H1 (cell line): Measurements from ENCODE around the gene HMCN1. TPM values are rescaled to one million over a fixed set of nuclear protein-coding genes. Genes with fewer than 3 reads are reported as not detected.

Experiments
- CTCF ChIA-PET: fragments of 300-600 bp; sonication (Branson Sonifier 250); formaldehyde crosslinking; loops from one replicate; lab custom pipeline; 2021; ENCODE audit not compliant: partially characterized antibody; lab: Charles Lee
- POLR2A ChIA-PET: fragments of 300-600 bp; sonication (Branson Sonifier 250); formaldehyde crosslinking; loops from one replicate; lab custom pipeline; 2021; ENCODE audit warnings: inconsistent platforms; ENCODE audit not compliant: partially characterized antibody; lab: Charles Lee
- DNase-seq, 2 experiments: peaks; one replicate each; pipeline versions ENCODE4 v3.0.0 to v3.0.0-alpha.2; 2010 to 2022; ENCODE audit warnings: low spot score in 2 of 2, low read depth in 1 of 2, mixed read lengths in 1 of 2
- FAIRE-seq: peaks from 2 replicates; lab custom pipeline; 2011; peaks lifted over from hg19 to GRCh38; lab: Jason Lieb, UNC
- H2AFZ ChIP-seq: 2 replicates; pipeline ENCODE4 v1.8.1; 2012; ENCODE audit warnings: low read length, inconsistent platforms
- H2AK5ac ChIP-seq: 2 replicates; pipeline ENCODE4 v1.6.1; 2013; ENCODE audit warnings: low read depth, low read length
- H2BK120ac ChIP-seq: replicated peaks from 2 replicates; pipeline ENCODE3; 2013; ENCODE audit warnings: low read depth, low read length, inconsistent platforms
- H2BK12ac ChIP-seq: 2 replicates; pipeline ENCODE4 v1.6.1; 2013; ENCODE audit warnings: low read depth, low read length
- H2BK15ac ChIP-seq: 2 replicates; pipeline ENCODE4 v1.6.1; 2013; ENCODE audit warnings: low read length
- H2BK20ac ChIP-seq: 2 replicates; pipeline ENCODE4 v1.6.1; 2013; ENCODE audit warnings: low read length
- H2BK5ac ChIP-seq: 2 replicates; pipeline ENCODE4 v1.6.1; 2013; ENCODE audit warnings: low read depth, low read length
- H3K14ac ChIP-seq: 2 replicates; pipeline ENCODE4 v1.6.1; 2013; ENCODE audit warnings: inconsistent platforms; ENCODE audit not compliant: insufficient read length
- H3K18ac ChIP-seq: 2 replicates; pipeline ENCODE4 v1.6.1; 2013; ENCODE audit warnings: low read length; ENCODE audit errors: extremely low read depth
- H3K23ac ChIP-seq: 2 replicates; pipeline ENCODE4 v1.6.1; 2013; ENCODE audit warnings: inconsistent platforms; ENCODE audit not compliant: insufficient read length
- H3K23me2 ChIP-seq: 2 replicates; pipeline ENCODE4 v1.6.1; 2013; ENCODE audit warnings: low read depth, low read length
- H3K27ac ChIP-seq: 2 replicates; pipeline ENCODE4 v1.6.1; 2011; ENCODE audit warnings: low read depth, low read length, inconsistent platforms
- H3K27me3 ChIP-seq, 4 experiments: replicated peaks in 1 of 4; 1 replicate in 1 of 4; 2 replicates in 3 of 4; pipeline versions ENCODE4 v1.6.1 to v1.8.1; 2011 to 2013; ENCODE audit warnings: low read length in 3 of 4, mild to moderate bottlenecking in 3 of 4, inconsistent platforms in 2 of 4, mixed read lengths in 2 of 4, moderate library complexity in 1 of 4; ENCODE audit not compliant: control insufficient read depth in 3 of 4, insufficient read depth in 3 of 4; ENCODE audit errors: extremely low read depth in 1 of 4
- H3K36me3 ChIP-seq, 4 experiments: 2 replicates each; pipeline versions ENCODE4 v1.6.1 to v1.8.1; 2011 to 2013; ENCODE audit warnings: mild to moderate bottlenecking in 4 of 4, low read length in 3 of 4, moderate library complexity in 2 of 4, control low read depth in 1 of 4, inconsistent platforms in 1 of 4; ENCODE audit not compliant: insufficient read depth in 4 of 4, control insufficient read depth in 2 of 4
- H3K4ac ChIP-seq: replicated peaks from 2 replicates; pipeline ENCODE3; 2013; ENCODE audit warnings: low read length, low read depth, mixed read lengths, inconsistent platforms; ENCODE audit not compliant: insufficient read length
- H3K4me1 ChIP-seq, 4 experiments: replicated peaks in 1 of 4; 1 replicate in 1 of 4; 2 replicates in 3 of 4; pipeline versions ENCODE4 v1.6.1 to v1.8.1; 2011 to 2013; ENCODE audit warnings: low read length in 3 of 4, inconsistent platforms in 2 of 4, mixed read lengths in 1 of 4; ENCODE audit not compliant: insufficient read depth in 4 of 4, control insufficient read depth in 3 of 4
- H3K4me2 ChIP-seq, 2 experiments: 2 replicates each; pipeline versions ENCODE4 v1.6.1 to v1.8.1; 2011 to 2013; ENCODE audit warnings: low read depth in 2 of 2, low read length in 2 of 2, control low read depth in 1 of 2, inconsistent platforms in 1 of 2, mild to moderate bottlenecking in 1 of 2; ENCODE audit not compliant: insufficient read depth in 1 of 2
- H3K4me3 ChIP-seq, 4 experiments: fragments of 200-600, 300-600 bp in 1 of 4; sonication (generic), shearing (Covaris generic), sonication (Bioruptor Twin) in 1 of 4; 2 replicates each; pipeline versions ENCODE4 v1.5.1 to v1.8.1; 2011 to 2016; ENCODE audit warnings: low read length in 4 of 4, low read depth in 3 of 4, control low read depth in 2 of 4, inconsistent platforms in 2 of 4, mild to moderate bottlenecking in 2 of 4, mixed read lengths in 1 of 4, moderate library complexity in 1 of 4; ENCODE audit not compliant: insufficient read depth in 2 of 4; ENCODE audit errors: extremely low read depth in 1 of 4
- H3K56ac ChIP-seq: replicated peaks from 2 replicates; pipeline ENCODE3; 2013; ENCODE audit warnings: low read depth, mild to moderate bottlenecking, mixed read lengths, low read length, inconsistent platforms; ENCODE audit not compliant: insufficient read length
- H3K79me1 ChIP-seq: 2 replicates; pipeline ENCODE4 v1.6.1; 2013; ENCODE audit warnings: low read depth, low read length, control low read depth
- H3K79me2 ChIP-seq, 2 experiments: 2 replicates each; pipeline versions ENCODE4 v1.6.1 to v1.8.1; 2012 to 2013; ENCODE audit warnings: low read length in 2 of 2, mild to moderate bottlenecking in 2 of 2, inconsistent platforms in 1 of 2; ENCODE audit not compliant: insufficient read depth in 2 of 2, control insufficient read depth in 1 of 2
- H3K9ac ChIP-seq, 4 experiments: replicated peaks in 1 of 4; 1 replicate in 1 of 4; 2 replicates in 3 of 4; pipeline versions ENCODE4 v1.6.1 to v1.8.1; 2011 to 2013; ENCODE audit warnings: low read depth in 3 of 4, low read length in 3 of 4, control low read depth in 2 of 4, mild to moderate bottlenecking in 2 of 4, moderate library complexity in 2 of 4, inconsistent platforms in 1 of 4; ENCODE audit errors: extremely low read depth in 1 of 4
- H3K9me3 ChIP-seq, 2 experiments: 2 replicates each; pipeline versions ENCODE4 v1.6.1 to v1.8.1; 2012 to 2013; ENCODE audit warnings: mild to moderate bottlenecking in 2 of 2, moderate library complexity in 2 of 2, control low read depth in 1 of 2, inconsistent platforms in 1 of 2, low read depth in 1 of 2, low read length in 1 of 2, mixed read lengths in 1 of 2; ENCODE audit not compliant: insufficient read depth in 2 of 2
- H4K20me1 ChIP-seq, 2 experiments: replicated peaks in 1 of 2; 2 replicates each; pipeline versions ENCODE3 to v1.8.1; 2011 to 2013; ENCODE audit warnings: inconsistent platforms in 2 of 2, low read length in 2 of 2, mild to moderate bottlenecking in 1 of 2; ENCODE audit not compliant: insufficient read depth in 2 of 2, control insufficient read depth in 1 of 2
- H4K5ac ChIP-seq: 2 replicates; pipeline ENCODE4 v1.6.1; 2013; ENCODE audit warnings: low read length, low read depth, mixed read lengths, inconsistent platforms; ENCODE audit not compliant: insufficient read length
- H4K8ac ChIP-seq: 2 replicates; pipeline ENCODE4 v1.8.0; 2013; ENCODE audit warnings: mild to moderate bottlenecking, moderate library complexity, low read length, inconsistent platforms; ENCODE audit not compliant: insufficient read depth; ENCODE audit errors: extremely low read depth
- H4K91ac ChIP-seq: replicated peaks from 2 replicates; pipeline ENCODE3; 2013; ENCODE audit warnings: low read length, mixed read lengths, inconsistent platforms; ENCODE audit not compliant: insufficient read length
- ASH2L ChIP-seq: fragments of 200-600, 300-600 bp; sonication (generic); IDR thresholded peaks from one replicate; pipeline ENCODE4 v1.7.1; 2017; ENCODE audit warnings: low read length
- POLR2A ChIP-seq, 2 experiments: IDR thresholded peaks; 1 replicate in 1 of 2; 2 replicates in 1 of 2; pipeline ENCODE4 v1.6.1; 2011; ENCODE audit warnings: low read depth in 2 of 2, low read length in 2 of 2, mild to moderate bottlenecking in 2 of 2; ENCODE audit errors: control extremely low read depth in 1 of 2
- POLR2AphosphoS5 ChIP-seq: IDR thresholded peaks from 2 replicates; pipeline ENCODE4 v1.6.1; 2011; ENCODE audit warnings: low read depth, low read length
- RAD21 ChIP-seq, 2 experiments: IDR thresholded peaks in 1 of 2; conservative IDR thresholded peaks in 1 of 2; 2 replicates each; pipeline ENCODE4 v1.6.1; 2011; ENCODE audit warnings: low read depth in 2 of 2, low read length in 2 of 2, improper control_type of control experiment in 1 of 2, inconsistent platforms in 1 of 2, mild to moderate bottlenecking in 1 of 2, moderate library complexity in 1 of 2
- SIN3A ChIP-seq, 2 experiments: IDR thresholded peaks in 1 of 2; conservative IDR thresholded peaks in 1 of 2; 2 replicates each; pipeline ENCODE4 v1.6.1; 2011 to 2012; ENCODE audit warnings: low read length in 2 of 2, improper control_type of control experiment in 1 of 2, low read depth in 1 of 2, mild to moderate bottlenecking in 1 of 2
- TBP ChIP-seq: IDR thresholded peaks from 2 replicates; pipeline ENCODE4 v1.6.1; 2011; ENCODE audit warnings: low read depth, low read length, improper control_type of control experiment
- TEAD4 ChIP-seq: IDR thresholded peaks from 2 replicates; pipeline ENCODE4 v1.6.1; 2012; ENCODE audit warnings: low read depth, low read length, inconsistent platforms, mixed read lengths
- WGBS, 2 experiments: shearing (Covaris generic) in 1 of 2; methylation state at CpG; one replicate each; pipeline versions ENCODE4 v1.1.6 to v1.1.7; 2013 to 2015; ENCODE audit warnings: low lambda C conversion rate in 2 of 2, mixed read lengths in 2 of 2, inconsistent platforms in 1 of 2, low coverage in 1 of 2, missing lambda C conversion rate in 1 of 2; ENCODE audit not compliant: insufficient replicate concordance in 2 of 2, insufficient coverage in 1 of 2, insufficient read length in 1 of 2; ENCODE audit errors: extremely low coverage in 1 of 2, missing lambda C conversion rate in 1 of 2; 5-methylcytosine and 5-hydroxymethylcytosine counted together
- long read RNA-seq, 2 experiments: library from RNA in 1 of 2; library from capped mRNA in 1 of 2; stranded (forward); transcript quantifications; one replicate each; pipeline ENCODE4 v2.0.0, GENCODE V29; 2021; ENCODE audit warnings: inconsistent platforms in 1 of 2
- polyA minus RNA-seq, 3 experiments: library from RNA; depleted of rRNA, polyadenylated mRNA; stranded (reverse); fragments of >200 nt; gene quantifications; 1 replicate in 2 of 3; 2 replicates in 1 of 3; pipeline ENCODE4 v1.2.3, GENCODE V29; 2011
- polyA plus RNA-seq, 7 experiments: library from polyadenylated mRNA; depleted of rRNA in 3 of 7; stranded (reverse) in 5 of 7; unstranded in 2 of 7; fragments of >200 nt in 5 of 7; fragments of 200-250 nt in 2 of 7; gene quantifications; 1 replicate in 5 of 7; 2 replicates in 1 of 7; 4 replicates in 1 of 7; pipeline versions ENCODE4 v1.2.1 to v1.2.3, GENCODE V29; 2011 to 2013; ENCODE audit warnings: missing spikeins in 2 of 7, mixed read lengths in 2 of 7
- total RNA-seq: library from RNA; stranded (reverse); fragmentation: NEBNext Ultra II Directional; extraction: Animal tissue kit (Norgen Biotek cat#: 25700); gene quantifications from 2 replicates; pipeline ENCODE4 v1.2.1, GENCODE V29; 2021

Gene HMCN1
- 14.4 and 14.6 TPM in 2 replicates for total RNA-seq
- 9.0 and 13.8 TPM in 2 replicates for polyA plus RNA-seq (2011; rRNA removed)
- 15.4 TPM for polyA plus RNA-seq (2011; cell fraction: cytosol; rRNA removed)
- 28.7 TPM for polyA plus RNA-seq (2011; cell fraction: nucleus; rRNA removed)
- 10.9 to 12.7 TPM (median 11.7 TPM) in 4 replicates for polyA plus RNA-seq (2012, experiment 1 of 2)
- polyA plus RNA-seq (2012, experiment 2 of 2) = 0.21 TPM
- 13.7 TPM for polyA plus RNA-seq (2013, experiment 1 of 2)
- polyA plus RNA-seq (2013, experiment 2 of 2) = 9.6 TPM
- polyA minus RNA-seq (2011; rRNA and poly(A)+ RNA removed) = 37.9 and 68.7 TPM in 2 replicates
- polyA minus RNA-seq (2011; cell fraction: cytosol; rRNA and poly(A)+ RNA removed) = 11.5 TPM
- polyA minus RNA-seq (2011; cell fraction: nucleus; rRNA and poly(A)+ RNA removed) = 36.6 TPM
- long read RNA-seq, experiment 1, partial matches to known transcripts = 2 of 4 reads
- long read RNA-seq, experiment 1, other reads (novel, unspliced or antisense) = 2 of 4 reads
- long read RNA-seq, experiment 2 = 0 reads

- H3K36me3 ChIP-seq = no peaks in the 10 kb centered on the region; a peak in 1 of 8 replicates
- 0 out of 2 replicates have a peak, but pooled peaks have one; percentile 50 for TF ChIP-seq POLR2AphosphoS5
- TF ChIP-seq SIN3A (conservative IDR thresholded peaks at IDR 0.05 in 1 of 2, IDR thresholded peaks at IDR 0.05 in 1 of 2; ENCODE audit: low read depth in 1 of 2, low read length in 2 of 2) = peak in 1 of 2 experiments; percentile 41; a peak in 1 of 4 replicates
- TF ChIP-seq TBP = peak; percentile 76; the same call in 1 of the 2 replicates
- TF ChIP-seq RAD21 (IDR thresholded peaks at IDR 0.05 in 1 of 2, conservative IDR thresholded peaks at IDR 0.05 in 1 of 2; ENCODE audit: low read depth in 2 of 2, low read length in 2 of 2) = peak; percentile 18 to 30; a peak in 2 of 4 replicates
- TF ChIP-seq POLR2A (IDR thresholded peaks at IDR 0.05; ENCODE audit: control extremely low read depth in 1 of 2, low read depth in 2 of 2, low read length in 2 of 2) = peak; percentile 48 to 73
- peak; percentile 29; the same call in 1 of the 2 replicates for TF ChIP-seq TEAD4
- peak; percentile 99 for TF ChIP-seq ASH2L
These were observed at the start of gene HMCN1 for GRCh38 chr1:185733818-185734735. TSS of gene HMCN1 (plus strand) at chr1:185734391. CDS start at chr1:185734780, 389 bp downstream.

More at GRCh38 chr1:185733818-185734735, at the start of gene HMCN1:
- POLR2A ChIA-PET = interaction anchor here (0.6 to 1.4 kb wide), 4 partner anchors 14 to 471 kb away, joined by 3 to 4 read pairs (median 3); no protein-coding TSS in a partner anchor
- Histone ChIP-seq H2BK5ac (peak within 1 kb of the TSS; percentile 73; the same call in 1 of the 2 replicates), H3K27ac (no peak within 1 kb of the TSS), H4K5ac (peak within 1 kb of the TSS; percentile 77), H3K4me1 (peaks cover 2 to 6% (median 4%) of the 10 kb centered on the region in 4 experiments; a peak in 6 of 7 replicates), H2BK20ac (0 out of 2 replicates have a peak within 1 kb of the TSS, but pooled peaks have one; percentile 37), H2BK120ac (no peak within 1 kb of the TSS), H3K14ac (no peak within 1 kb of the TSS), H2AK5ac (no peak within 1 kb of the TSS), H3K4me2 (peak within 1 kb of the TSS; percentile 78), H3K18ac (no peak within 1 kb of the TSS; the same call in 1 of the 2 replicates), H3K4ac (no peak within 1 kb of the TSS), H3K79me2 (no peaks in the 10 kb centered on the region), H4K20me1 (no peaks in the 10 kb centered on the region), H3K27me3 (no peaks in the 10 kb centered on the region; a peak in 2 of 7 replicates), H3K9ac (peak within 1 kb of the TSS; percentile 25 to 75 (median 50)), H2BK15ac (peak within 1 kb of the TSS; percentile 93; the same call in 1 of the 2 replicates), H2AFZ (peak within 1 kb of the TSS; percentile 83), H2BK12ac (no peak within 1 kb of the TSS; the same call in none of the 2 replicates), H4K91ac (no peak within 1 kb of the TSS), H3K4me3 (peak within 1 kb of the TSS; percentile 58 to 81 (median 68)), H4K8ac (peak within 1 kb of the TSS; percentile 57; the same call in 1 of the 2 replicates), H3K79me1 (no peaks in the 10 kb centered on the region), H3K23ac (no peak within 1 kb of the TSS), H3K56ac (peak within 1 kb of the TSS; percentile 54), H3K9me3 (no peaks in the 10 kb centered on the region), H3K23me2 (peaks cover 3% of the 10 kb centered on the region; the same call in 1 of the 2 replicates)
- WGBS, 2 experiments = 1% methylated on average over 44 of the region's 47 CpGs; no CpG with 5 or more reads in 1 of the 2 experiments
- CTCF ChIA-PET = interaction anchor here (0.8 to 3.2 kb wide), 8 partner anchors 9 to 478 kb away, joined by 3 to 40 read pairs (median 4); no protein-coding TSS in a partner anchor
- FAIRE-seq = no peak
- DNase-seq = peak; percentile 51 to 84
